Fibroblast of villous mesenchyme (primary cell): ENCODE results near the gene PRELID3B. TPM values are rescaled to one million over a fixed set of nuclear protein-coding genes. Genes with fewer than 3 reads are reported as not detected.

Experiments used
- DNase-seq: peaks from one replicate; pipeline ENCODE4 v3.0.0-alpha.2; 2010; ENCODE audit warnings: low read depth
- H3K4me3 ChIP-seq: 2 replicates; pipeline ENCODE4 v1.5.1; 2011; ENCODE audit warnings: low read depth, mild to moderate bottlenecking, low read length
- CTCF ChIP-seq: IDR thresholded peaks from 2 replicates; pipeline ENCODE4 v1.5.1; 2012; ENCODE audit warnings: low read depth, mild to moderate bottlenecking, low read length; ENCODE audit not compliant: insufficient read depth
- total RNA-seq: library from RNA; depleted of rRNA; stranded (reverse); fragments of >200 nt; gene quantifications from 2 replicates; pipeline ENCODE4 v1.2.3, GENCODE V29; 2012

Gene PRELID3B
- 61.2 and 85.1 TPM in 2 replicates for total RNA-seq

GRCh38 chr20:59042151-59042795 is at the start of gene PRELID3B:
PRELID3B (minus strand) TSS chr20:59042786; CDS start chr20:59042730, 56 bp downstream.
- peak; percentile 39 for DNase-seq
- no peak for TF ChIP-seq CTCF

GRCh38 chr20:59087829-59088433 is 45.3 kb upstream of the PRELID3B start:
- TF ChIP-seq CTCF: peak; percentile 90
- H3K4me3 ChIP-seq: no peak overlapping the region
- peak; percentile 62 for DNase-seq

More at GRCh38 chr20:59042151-59042795, at the start of gene PRELID3B:
- H3K4me3 ChIP-seq: peak within 1 kb of the TSS; percentile 82

GRCh38 chr20:59086923-59087322 is 44.3 kb upstream of the PRELID3B start:
- H3K4me3 ChIP-seq: no peak overlapping the region
- TF ChIP-seq CTCF: no peak
- no peak for DNase-seq

GRCh38 chr20:59084041-59084850 is 41.7 kb upstream of the PRELID3B start:
- no peak overlapping the region for H3K4me3 ChIP-seq
- no peak for DNase-seq
- no peak for TF ChIP-seq CTCF

- H3K4me3 ChIP-seq: no peak overlapping the region
- no peak for TF ChIP-seq CTCF
- DNase-seq: no peak
Measured at GRCh38 chr20:59082981-59083380, 40.4 kb upstream of the PRELID3B start.

GRCh38 chr20:59082077-59082740 is 39.6 kb upstream of the PRELID3B start:
- no peak for DNase-seq
- peak; percentile 36 for TF ChIP-seq CTCF
- H3K4me3 ChIP-seq: no peak overlapping the region
